ENCODE measurements around the gene TCTA.
"Not testable (repeated sequence)": the region's sequence is repeated elsewhere in the genome, so short reads cannot be mapped to it uniquely, and the experiment has no call there.

The TCTA gene
- total RNA-seq: 24.7 to 40.7 (median 32.7) reads per million in 4 donors

- DNase-seq: peak; percentile 98 to 100 (median 99)
Measured at GRCh38 chr3:49411968-49412631, at the start of gene TCTA, which contains the start of gene RHOA. Gene TCTA, plus strand, starts transcription at chr3:49412423. Its CDS starts 4 bp downstream, at chr3:49412427. Gene RHOA, minus strand, starts transcription at chr3:49411976. Its CDS starts 36,387 bp downstream, at chr3:49375589.

GRCh38 chr3:49362561-49362960 lies 49.7 kb upstream of the TCTA start:
- DNase-seq: no peak

GRCh38 chr3:49370585-49371290 lies 41.5 kb upstream of the TCTA start:
- DNase-seq: no peak

- no peak for DNase-seq
Measured at GRCh38 chr3:49371946-49372345, 40.3 kb upstream of the TCTA start.

- peak in 1 of 5 donors; percentile 77 for DNase-seq
Measured at GRCh38 chr3:49377483-49377882, 34.7 kb upstream of the TCTA start.

- no peak for DNase-seq
Measured at GRCh38 chr3:49378249-49378895, 33.9 kb upstream of the TCTA start.

DNA sequence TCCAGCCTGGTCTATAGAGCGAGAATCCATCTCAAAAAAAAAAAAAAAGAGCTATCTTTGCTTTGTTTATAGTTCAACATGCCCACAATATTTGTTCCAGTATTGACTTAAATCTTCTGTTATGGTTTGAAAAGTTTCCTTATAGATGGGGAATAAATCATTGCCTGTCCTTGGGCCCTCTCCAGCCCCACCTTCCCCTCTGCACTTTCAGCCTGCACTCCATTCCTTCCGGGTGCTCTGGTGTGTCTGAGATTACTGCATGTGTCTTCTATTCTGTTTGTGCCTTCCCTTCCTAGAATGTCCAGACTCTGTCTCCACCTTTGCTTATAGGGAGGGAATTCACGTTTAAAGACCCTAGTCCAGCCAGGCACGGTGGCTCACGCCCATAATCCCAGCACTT lies 28.8 kb upstream of the TCTA start:
- no peak for DNase-seq

DNA sequence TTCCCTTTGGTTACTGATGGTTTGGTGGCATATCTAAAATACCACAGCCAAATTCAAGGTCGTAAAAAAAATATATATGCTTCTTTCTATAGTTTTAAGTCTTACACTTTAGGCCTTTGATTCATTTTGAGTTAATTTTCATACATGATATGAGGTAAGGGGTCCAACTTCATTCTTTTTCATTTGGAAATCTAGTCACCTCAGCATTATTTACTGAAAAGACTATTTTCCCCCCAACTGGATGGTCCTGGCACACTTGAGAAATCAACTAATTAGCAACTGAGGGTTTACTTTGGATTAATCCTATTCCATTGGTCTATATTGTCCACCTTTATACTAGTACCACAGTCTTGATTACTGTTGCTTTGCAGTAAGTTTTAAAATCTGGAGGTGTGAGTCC lies 26.6 kb upstream of the TCTA start:
- no peak for DNase-seq

DNA sequence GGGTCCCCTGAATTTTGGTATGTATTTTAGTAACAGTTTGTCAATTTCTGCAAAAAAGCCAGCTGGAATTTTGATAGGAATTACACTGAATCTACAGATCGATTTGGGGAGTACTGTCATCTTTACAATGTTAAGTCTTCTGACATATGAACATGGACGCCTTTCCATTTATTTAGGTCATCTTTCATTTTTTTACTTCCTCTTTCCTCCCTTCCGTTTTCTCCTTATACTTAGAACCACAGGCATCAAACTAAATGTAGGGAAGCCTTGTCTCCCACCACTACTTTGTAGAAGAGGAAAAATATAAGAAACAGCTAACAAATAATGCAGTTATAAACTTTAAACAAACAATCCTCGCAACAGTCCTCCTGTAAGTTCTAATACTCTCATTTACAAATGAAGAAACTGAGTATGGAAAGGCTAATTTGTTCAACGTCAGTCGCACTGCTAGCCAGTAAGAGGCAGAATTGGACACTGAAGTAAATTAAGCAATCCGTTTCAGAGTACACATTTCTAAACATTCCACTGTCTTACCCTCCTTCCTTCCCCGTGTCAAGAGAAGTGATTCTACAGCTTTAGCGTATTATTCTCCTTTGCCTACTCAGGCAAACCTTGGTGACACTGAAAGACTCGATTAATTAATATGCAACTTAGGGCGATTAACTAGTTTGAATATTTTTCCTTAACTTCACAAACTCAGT lies 26.0 kb upstream of the TCTA start:
- no peak for DNase-seq

- DNase-seq: no peak
Measured at GRCh38 chr3:49387721-49388120, 24.5 kb upstream of the TCTA start.

- no peak for DNase-seq
Measured at GRCh38 chr3:49388289-49388820, 23.9 kb upstream of the TCTA start.

- no peak for DNase-seq
Measured at GRCh38 chr3:49389297-49389696, 22.9 kb upstream of the TCTA start.

- not testable (repeated sequence) for DNase-seq
Measured at GRCh38 chr3:49391310-49391709, 20.9 kb upstream of the TCTA start.

GRCh38 chr3:49397470-49397869 lies 14.8 kb upstream of the TCTA start:
- no peak for DNase-seq

DNA sequence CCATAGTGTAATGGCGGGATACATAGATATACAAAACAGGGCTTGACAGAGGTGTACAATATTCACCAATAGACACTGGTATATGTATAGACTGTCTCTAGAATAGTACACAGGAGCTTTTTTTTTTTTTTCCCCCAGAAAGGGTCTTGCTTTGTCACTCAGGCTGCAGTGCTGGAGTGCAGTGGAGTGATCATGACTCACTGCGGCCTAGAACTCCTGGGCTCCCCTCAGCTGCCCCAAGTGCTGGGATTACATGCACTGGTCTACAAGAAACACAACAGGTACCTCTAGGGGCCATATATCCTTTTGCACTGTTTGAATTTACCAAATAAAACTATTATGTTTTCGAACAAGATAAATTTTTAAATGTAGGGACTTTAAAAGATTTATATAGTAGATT lies 12.8 kb upstream of the TCTA start:
- DNase-seq: no peak

GRCh38 chr3:49401766-49402165 lies 10.5 kb upstream of the TCTA start:
- no peak for DNase-seq

DNA sequence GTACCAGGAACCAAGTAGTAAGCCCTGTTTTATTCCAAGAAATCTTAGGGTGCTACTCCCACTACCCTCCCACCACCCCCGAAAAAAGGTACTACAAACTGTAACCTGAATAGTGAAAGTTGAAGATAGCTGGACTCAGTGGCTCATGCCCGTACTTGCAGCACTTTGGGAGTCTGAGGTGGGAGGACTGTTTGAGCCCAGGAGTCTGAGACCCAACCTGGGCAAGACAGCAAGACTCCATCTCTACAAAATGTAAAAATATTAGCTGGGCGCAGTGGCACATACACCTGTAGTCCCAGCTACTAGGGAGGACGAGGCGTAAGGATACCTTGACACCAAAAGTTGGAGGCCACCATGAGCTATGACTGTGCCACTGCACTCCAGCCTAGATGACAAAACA lies 8.3 kb upstream of the TCTA start:
- DNase-seq: no peak

- not testable (repeated sequence) for DNase-seq
Measured at GRCh38 chr3:49405570-49405969, 6.7 kb upstream of the TCTA start.

GRCh38 chr3:49406571-49407565 lies 5.4 kb upstream of the TCTA start:
- no peak for DNase-seq

DNA sequence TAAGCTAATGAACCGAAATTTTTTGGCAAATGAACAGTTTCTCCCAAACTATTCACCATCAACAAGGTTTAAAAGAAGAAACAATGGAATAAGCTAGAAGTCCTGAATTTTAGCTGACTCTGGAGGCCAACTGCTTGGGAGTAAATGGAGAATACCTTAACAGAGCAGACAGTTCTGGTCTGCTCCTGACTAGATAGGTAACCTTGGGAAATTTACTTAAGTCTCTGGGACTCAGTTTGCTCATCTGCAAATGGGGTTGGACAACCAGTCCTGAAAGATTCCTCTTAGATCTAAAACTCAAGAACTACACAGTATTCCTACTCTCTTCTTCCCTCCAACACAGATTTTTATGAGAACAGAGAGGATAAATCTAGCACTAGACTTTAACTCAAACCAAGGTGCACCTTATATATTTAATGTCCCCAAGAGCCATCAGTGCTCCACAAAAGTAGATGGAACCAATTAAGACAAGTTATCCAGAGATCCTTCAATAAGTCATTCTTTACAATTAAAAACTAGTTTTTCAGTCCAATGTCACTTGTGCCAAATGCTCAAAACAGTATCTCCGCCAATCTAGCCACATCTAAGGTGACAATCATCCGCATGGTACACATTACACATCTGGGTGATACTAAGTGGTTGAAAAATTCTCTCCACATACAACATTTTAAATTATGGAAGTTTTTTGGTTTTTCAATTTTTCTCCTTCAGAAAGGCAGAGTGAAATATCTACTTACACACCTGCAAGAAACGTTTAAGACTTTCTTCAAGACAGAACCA lies 2.0 kb upstream of the TCTA start:
- peak in 1 of 5 donors; percentile 26 for DNase-seq
